PC-3 (cell line): ENCODE results near the gene ITSN1. TPM values are rescaled to one million over a fixed set of nuclear protein-coding genes. Genes with fewer than 3 reads are reported as not detected.

ENCODE experiments used
- ATAC-seq: fragments of 200-7000 bp; cut with Tn5 transposase; 2 replicates; pipeline ENCODE4 v1.9.1; 2020; ENCODE audit warnings: mild to moderate bottlenecking, moderate library complexity
- BruUV-seq: library from RNA; stranded (reverse); fragments of 400-500 nt; replicated peaks from 2 replicates; lab custom pipeline; 2021; lab: Mats Ljungman, UMichigan
- CTCF ChIA-PET: fragments of 300-600 bp; sonication (Branson Sonifier 250); formaldehyde crosslinking; loops from one replicate; lab custom pipeline; 2022; ENCODE audit warnings: antibody characterized with exemption; lab: Charles Lee
- POLR2A ChIA-PET: fragments of 300-600 bp; sonication (Branson Sonifier 250); formaldehyde crosslinking; loops from one replicate; lab custom pipeline; 2022; ENCODE audit warnings: antibody characterized with exemption; ENCODE audit not compliant: unreplicated experiment; lab: Charles Lee
- DNase-seq: peaks from one replicate; pipeline ENCODE4 v3.0.0-alpha.2; 2015
- H2AFZ ChIP-seq: fragments of 300-600 bp; sonication (generic); 2 replicates; pipeline ENCODE4 v1.6.0; 2016; ENCODE audit warnings: antibody characterized with exemption, low read length
- H3F3A ChIP-seq: fragments of 300-600 bp; sonication (generic); one replicate; pipeline ENCODE4 v1.6.0; 2017; ENCODE audit warnings: antibody characterized with exemption, low read length, control low read depth, mild to moderate bottlenecking; ENCODE audit not compliant: unreplicated experiment
- H3K27ac ChIP-seq: fragments of 300-600 bp; sonication (generic); 2 replicates; pipeline ENCODE4 v1.5.1; 2016; ENCODE audit warnings: mild to moderate bottlenecking, low read length
- H3K27me3 ChIP-seq: fragments of 300-600 bp; sonication (generic); 2 replicates; pipeline ENCODE4 v1.6.1; 2016; ENCODE audit warnings: low read length, mixed read lengths
- H3K36me3 ChIP-seq: fragments of 300-600 bp; sonication (generic); 2 replicates; pipeline ENCODE4 v1.6.1; 2016; ENCODE audit warnings: low read depth, mixed run types, low read length, mixed read lengths
- H3K4me1 ChIP-seq: fragments of 300-600 bp; sonication (generic); 2 replicates; pipeline ENCODE4 v1.5.1; 2016; ENCODE audit warnings: low read length; ENCODE audit not compliant: insufficient read depth
- H3K4me2 ChIP-seq: fragments of 300-600 bp; sonication (generic); 2 replicates; pipeline ENCODE4 v1.6.0; 2016; ENCODE audit warnings: low read length
- H3K4me3 ChIP-seq: fragments of 300-600 bp; sonication (generic); 2 replicates; pipeline ENCODE4 v1.5.1; 2016; ENCODE audit warnings: mild to moderate bottlenecking, low read length, mixed read lengths
- H3K79me2 ChIP-seq: fragments of 300-600 bp; sonication (generic); 2 replicates; pipeline ENCODE4 v1.6.1; 2017; ENCODE audit warnings: low read length, mixed read lengths
- H3K9ac ChIP-seq: fragments of 300-600 bp; sonication (generic); 2 replicates; pipeline ENCODE4 v1.6.0; 2016; ENCODE audit warnings: mild to moderate bottlenecking, low read length
- H3K9me2 ChIP-seq: fragments of 300-600 bp; sonication (generic); replicated peaks from 2 replicates; pipeline ENCODE4 v1.6.1; 2016; ENCODE audit warnings: mixed run types, low read length, mixed read lengths
- H3K9me3 ChIP-seq: fragments of 300-600 bp; sonication (generic); 2 replicates; pipeline ENCODE4 v1.6.1; 2016; ENCODE audit warnings: low read length, mixed read lengths
- H4K20me1 ChIP-seq: fragments of 300-600 bp; sonication (generic); 2 replicates; pipeline ENCODE4 v1.6.1; 2016; ENCODE audit warnings: low read length, mixed read lengths
- CTCF ChIP-seq: fragments of 300-600 bp; sonication (generic); conservative IDR thresholded peaks from 2 replicates; pipeline ENCODE4 v1.5.1; 2017; ENCODE audit warnings: antibody characterized with exemption, low read depth, mild to moderate bottlenecking, low read length
- EZH2 ChIP-seq: fragments of 300-600 bp; sonication (generic); IDR thresholded peaks from one replicate; pipeline ENCODE4 v1.6.1; 2017; ENCODE audit warnings: antibody characterized with exemption, mild to moderate bottlenecking, low read length; ENCODE audit not compliant: unreplicated experiment
- EZH2phosphoT487 ChIP-seq: fragments of 300-600 bp; sonication (generic); IDR thresholded peaks from 2 replicates; pipeline ENCODE4 v1.6.1; 2018; ENCODE audit warnings: mild to moderate bottlenecking, antibody characterized with exemption, low read length, borderline replicate concordance
- intact Hi-C: fragments of 100-400 bp; cut with micrococcal nuclease; formaldehyde crosslinking; loops from 2 replicates; pipeline ENCODE4 v1.9.0; 2023
- total RNA-seq: library from RNA; depleted of rRNA; stranded (reverse); fragments of >200 nt; gene quantifications from 2 replicates; pipeline ENCODE4 v1.2.3, GENCODE V29; 2014

The ITSN1 gene
- total RNA-seq, 1 experiment from 2014 or later = 45.6 TPM

- no TSS peak for BruUV-seq
- Histone ChIP-seq H3K36me3 (no peaks in the 10 kb centered on the region), H3K9me3 (no peaks in the 10 kb centered on the region), H3K79me2 (peaks cover 35% of the 10 kb centered on the region), H3K4me2 (peak overlapping the region; percentile 85), H4K20me1 (no peaks in the 10 kb centered on the region), H3K9me2 (no peaks in the 10 kb centered on the region), H3F3A (no peaks in the 10 kb centered on the region), H3K4me1 (peaks cover 13% of the 10 kb centered on the region), H3K27me3 (no peaks in the 10 kb centered on the region), H2AFZ (peak overlapping the region; percentile 83), H3K4me3 (peak overlapping the region; percentile 88), H3K9ac (peak overlapping the region; percentile 89), H3K27ac (peak overlapping the region; percentile 86)
- ATAC-seq = peak; percentile 69
- TF ChIP-seq EZH2 (no peak), CTCF (no peak), EZH2phosphoT487 (no peak)
- DNase-seq = peak; percentile 25
- ChIA-PET POLR2A (interaction anchor here (0.6 to 0.7 kb wide), 5 partner anchors 16 to 142 kb away, joined by 3 to 15 read pairs (median 10); no protein-coding TSS in a partner anchor), CTCF (interaction anchor here (0.6 kb wide), 1 partner anchor 16 kb away, joined by 5 read pairs; no protein-coding TSS in a partner anchor)
- intact Hi-C loops = loop anchor here (2.0 kb wide), 1 partner anchor 15 kb away; no protein-coding TSS in a partner anchor
Observed at GRCh38 chr21:33931799-33932390, 289.6 kb downstream of the ITSN1 start.

GRCh38 chr21:33932731-33933130, 290.4 kb downstream of the ITSN1 start:
- no peaks in the 10 kb centered on the region for H4K20me1 ChIP-seq
- peak overlapping the region; percentile 85 for H3K4me2 ChIP-seq
- no peak overlapping the region for H3K27ac ChIP-seq
- no peaks in the 10 kb centered on the region for H3K27me3 ChIP-seq
- no peak overlapping the region for H2AFZ ChIP-seq
- DNase-seq (no peak), ATAC-seq (no peak)
- intact Hi-C loops = loop anchor here (2.0 kb wide), 1 partner anchor 14 kb away; no protein-coding TSS in a partner anchor
- H3F3A ChIP-seq = no peaks in the 10 kb centered on the region
- TF ChIP-seq EZH2phosphoT487 (no peak), CTCF (no peak), EZH2 (no peak)
- peak overlapping the region; percentile 89 for H3K9ac ChIP-seq
- CTCF ChIA-PET = interaction anchor here (0.5 to 0.9 kb wide), 2 partner anchors 9 to 269 kb away, joined by 3 to 4 read pairs; no protein-coding TSS in a partner anchor
- peaks cover 35% of the 10 kb centered on the region for H3K79me2 ChIP-seq
- peaks cover 13% of the 10 kb centered on the region for H3K4me1 ChIP-seq
- POLR2A ChIA-PET = interaction anchor here (0.6 kb wide), 1 partner anchor 10 kb away, joined by 4 read pairs; no protein-coding TSS in a partner anchor
- H3K9me3 ChIP-seq = no peaks in the 10 kb centered on the region
- no peaks in the 10 kb centered on the region for H3K9me2 ChIP-seq
- BruUV-seq = no TSS peak
- H3K4me3 ChIP-seq = peak overlapping the region; percentile 88
- H3K36me3 ChIP-seq = no peaks in the 10 kb centered on the region

GRCh38 chr21:33936301-33937038, 294.2 kb downstream of the ITSN1 start:
- no peak overlapping the region for H2AFZ ChIP-seq
- no peak overlapping the region for H3K4me2 ChIP-seq
- intact Hi-C loops = no loop called here
- H3K9ac ChIP-seq = no peak overlapping the region
- no peaks in the 10 kb centered on the region for H3K9me2 ChIP-seq
- ChIA-PET CTCF (no interaction called here), POLR2A (interaction anchor here (1.0 kb wide), 1 partner anchor 11 kb away, joined by 3 read pairs; no protein-coding TSS in a partner anchor)
- H3K27me3 ChIP-seq = no peaks in the 10 kb centered on the region
- H3K4me1 ChIP-seq = peaks cover 13% of the 10 kb centered on the region
- H3K79me2 ChIP-seq = peaks cover 35% of the 10 kb centered on the region
- H3F3A ChIP-seq = no peaks in the 10 kb centered on the region
- no peaks in the 10 kb centered on the region for H3K36me3 ChIP-seq
- no TSS peak for BruUV-seq
- DNase-seq (no peak), ATAC-seq (no peak)
- H3K9me3 ChIP-seq = no peaks in the 10 kb centered on the region
- H3K4me3 ChIP-seq = no peak overlapping the region
- H4K20me1 ChIP-seq = no peaks in the 10 kb centered on the region
- TF ChIP-seq CTCF (no peak), EZH2 (no peak), EZH2phosphoT487 (no peak)
- no peak overlapping the region for H3K27ac ChIP-seq
